ENCODE results near the gene GAS2.

DNA sequence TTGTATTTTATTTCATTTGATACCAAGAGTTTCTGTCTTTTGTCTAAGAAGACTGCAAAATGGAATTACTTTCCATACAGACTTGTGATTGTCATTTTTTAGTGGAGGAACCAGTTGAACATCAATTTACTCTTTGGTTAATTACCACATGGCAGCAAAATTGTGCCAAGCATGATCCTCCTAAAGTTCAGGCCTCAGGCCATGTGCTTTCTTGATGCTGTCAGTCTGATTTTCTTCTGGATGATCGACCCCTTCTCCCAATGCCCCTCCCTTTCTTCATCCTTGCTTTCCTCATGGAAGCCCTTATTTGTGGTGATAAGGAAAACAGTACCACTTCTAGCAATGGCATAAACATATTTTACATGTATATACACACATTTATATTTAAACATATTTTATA is 87.0 kb downstream of the GAS2 start:
- TF ChIP-seq EZH2 (IDR thresholded peaks at IDR 0.05; ENCODE audit: borderline replicate concordance, insufficient read depth, low read length, poor library complexity, severe bottlenecking) (no peak), POLR2AphosphoS5 (IDR thresholded peaks at IDR 0.05) (no peak), TAF1 (IDR thresholded peaks at IDR 0.05; ENCODE audit: low read depth) (no peak), SMC3 (conservative IDR thresholded peaks at IDR 0.05; ENCODE audit: poor library complexity) (no peak), EP300 (conservative IDR thresholded peaks at IDR 0.05; ENCODE audit: poor library complexity, severe bottlenecking) (no peak), MXI1 (conservative IDR thresholded peaks at IDR 0.05; ENCODE audit: poor library complexity, severe bottlenecking) (no peak), RAD21 (conservative IDR thresholded peaks at IDR 0.05) (no peak), REST (IDR thresholded peaks at IDR 0.05; ENCODE audit: borderline replicate concordance) (no peak)
- TF ChIP-seq, protein P1, sequence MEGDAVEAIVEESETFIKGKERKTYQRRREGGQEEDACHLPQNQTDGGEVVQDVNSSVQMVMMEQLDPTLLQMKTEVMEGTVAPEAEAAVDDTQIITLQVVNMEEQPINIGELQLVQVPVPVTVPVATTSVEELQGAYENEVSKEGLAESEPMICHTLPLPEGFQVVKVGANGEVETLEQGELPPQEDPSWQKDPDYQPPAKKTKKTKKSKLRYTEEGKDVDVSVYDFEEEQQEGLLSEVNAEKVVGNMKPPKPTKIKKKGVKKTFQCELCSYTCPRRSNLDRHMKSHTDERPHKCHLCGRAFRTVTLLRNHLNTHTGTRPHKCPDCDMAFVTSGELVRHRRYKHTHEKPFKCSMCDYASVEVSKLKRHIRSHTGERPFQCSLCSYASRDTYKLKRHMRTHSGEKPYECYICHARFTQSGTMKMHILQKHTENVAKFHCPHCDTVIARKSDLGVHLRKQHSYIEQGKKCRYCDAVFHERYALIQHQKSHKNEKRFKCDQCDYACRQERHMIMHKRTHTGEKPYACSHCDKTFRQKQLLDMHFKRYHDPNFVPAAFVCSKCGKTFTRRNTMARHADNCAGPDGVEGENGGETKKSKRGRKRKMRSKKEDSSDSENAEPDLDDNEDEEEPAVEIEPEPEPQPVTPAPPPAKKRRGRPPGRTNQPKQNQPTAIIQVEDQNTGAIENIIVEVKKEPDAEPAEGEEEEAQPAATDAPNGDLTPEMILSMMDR (IDR thresholded peaks at IDR 0.05; ENCODE audit: poor library complexity, severe bottlenecking) = no peak

All from neural cell (in vitro differentiated cells).